HepG2 (cell line): Measurements from ENCODE around the gene PARN. TPM values are rescaled to one million over a fixed set of nuclear protein-coding genes. Genes with fewer than 3 reads are reported as not detected.

Source experiments
- BCL6 ChIP-seq: IDR thresholded peaks from 2 replicates; pipeline ENCODE4 v1.6.1; 2016; ENCODE audit warnings: missing genetic modification reagents, missing compliant biosample characterization
- BRF2 ChIP-seq: sonication (generic); formaldehyde crosslinking; IDR thresholded peaks from 2 replicates; pipeline ENCODE4 v1.8.1; 2022; ENCODE audit warnings: mild to moderate bottlenecking, missing genetic modification reagents
- CREBL2 ChIP-seq: sonication (generic); formaldehyde crosslinking; IDR thresholded peaks from 2 replicates; pipeline ENCODE4 v1.8.1; 2023; ENCODE audit warnings: missing genetic modification reagents, mild to moderate bottlenecking, borderline replicate concordance
- ETV5 ChIP-seq: IDR thresholded peaks from 2 replicates; pipeline ENCODE4 v1.6.1; 2018; ENCODE audit warnings: missing biosample characterization, missing genetic modification reagents, inconsistent platforms, borderline replicate concordance
- FOXM1 ChIP-seq: sonication (generic); formaldehyde crosslinking; IDR thresholded peaks from 2 replicates; pipeline ENCODE4 v1.5.0; 2020; ENCODE audit warnings: missing genetic modification reagents
- HDAC1 ChIP-seq: sonication (generic); formaldehyde crosslinking; IDR thresholded peaks from 2 replicates; pipeline ENCODE4 v1.5.1; 2020; ENCODE audit warnings: mild to moderate bottlenecking, missing genetic modification reagents
- HIC2 ChIP-seq: sonication (generic); formaldehyde crosslinking; IDR thresholded peaks from 2 replicates; pipeline ENCODE4 v1.9.0; 2022; ENCODE audit warnings: low read depth, missing genetic modification reagents
- HOXD1 ChIP-seq: sonication (generic); formaldehyde crosslinking; IDR thresholded peaks from 2 replicates; pipeline ENCODE4 v1.5.0; 2020; ENCODE audit warnings: missing genetic modification reagents
- NCOA1 ChIP-seq: sonication (generic); formaldehyde crosslinking; IDR thresholded peaks from 2 replicates; pipeline ENCODE4 v1.9.0; 2021; ENCODE audit warnings: missing genetic modification reagents
- NKX3-1 ChIP-seq: sonication (generic); formaldehyde crosslinking; IDR thresholded peaks from 2 replicates; pipeline ENCODE4 v1.5.0; 2020; ENCODE audit warnings: missing genetic modification reagents
- TBX2 ChIP-seq: sonication (generic); formaldehyde crosslinking; IDR thresholded peaks from 2 replicates; pipeline ENCODE4 v1.5.0; 2020; ENCODE audit warnings: missing genetic modification reagents, mild to moderate bottlenecking, borderline replicate concordance
- ZBTB7B ChIP-seq: sonication (generic); formaldehyde crosslinking; IDR thresholded peaks from 2 replicates; pipeline ENCODE4 v1.4.0; 2020; ENCODE audit warnings: missing genetic modification reagents
- ZFP36L1 ChIP-seq: sonication (generic); formaldehyde crosslinking; IDR thresholded peaks from 2 replicates; pipeline ENCODE4 v1.8.0; 2022; ENCODE audit warnings: mild to moderate bottlenecking, missing genetic modification reagents, moderate library complexity
- ZFP37 ChIP-seq: sonication (generic); formaldehyde crosslinking; IDR thresholded peaks from 2 replicates; pipeline ENCODE4 v1.4.0; 2020; ENCODE audit warnings: missing genetic modification reagents, borderline replicate concordance
- ZNF12 ChIP-seq: sonication (generic); formaldehyde crosslinking; IDR thresholded peaks from 2 replicates; pipeline ENCODE4 v1.5.0; 2020; ENCODE audit warnings: missing genetic modification reagents
- ZNF251 ChIP-seq: sonication (generic); formaldehyde crosslinking; IDR thresholded peaks from 2 replicates; pipeline ENCODE4 v1.9.0; 2021; ENCODE audit warnings: mild to moderate bottlenecking, missing genetic modification reagents
- ZNF337 ChIP-seq: sonication (generic); formaldehyde crosslinking; IDR thresholded peaks from 2 replicates; pipeline ENCODE4 v1.5.1; 2020; ENCODE audit warnings: missing genetic modification reagents, low read depth, mild to moderate bottlenecking, borderline replicate concordance
- ZNF691 ChIP-seq: sonication (generic); formaldehyde crosslinking; IDR thresholded peaks from 2 replicates; pipeline ENCODE4 v1.4.0; 2020; ENCODE audit warnings: missing genetic modification reagents, low read depth, mild to moderate bottlenecking, borderline replicate concordance
- polyA plus RNA-seq, 8 experiments: library from polyadenylated mRNA; depleted of rRNA in 3 of 8; stranded (reverse) in 7 of 8; unstranded in 1 of 8; fragments of >200 nt; fragmentation: Illumina TruSeq in 4 of 8; extraction: Trizol in 4 of 8; gene quantifications; 2 replicates each; pipeline versions ENCODE4 v1.2.1 to v1.2.3, GENCODE V29; 2011 to 2016; ENCODE audit warnings: low read depth in 4 of 8, missing spikeins in 1 of 8, mixed read lengths in 1 of 8; ENCODE audit not compliant: insufficient read depth in 1 of 8
- total RNA-seq, 5 experiments: library from RNA; depleted of rRNA; stranded (reverse); fragments of >200 nt; fragmentation: Illumina TruSeq; extraction: Trizol; gene quantifications; 2 replicates each; pipeline ENCODE4 v1.2.3, GENCODE V29; 2016; ENCODE audit warnings: low read depth in 1 of 5
- TF ChIP-seq, protein P1 (sequence below): sonication (generic); formaldehyde crosslinking; IDR thresholded peaks from 2 replicates; pipeline ENCODE4 v1.8.0; 2022; ENCODE audit warnings: missing genetic modification reagents, low read depth, mild to moderate bottlenecking, borderline replicate concordance
- TF ChIP-seq, protein P2 (sequence below): sonication (generic); formaldehyde crosslinking; IDR thresholded peaks from 2 replicates; pipeline ENCODE4 v1.5.0; 2020; ENCODE audit warnings: mild to moderate bottlenecking, missing genetic modification reagents
- TF ChIP-seq, protein P3 (sequence below): sonication (generic); formaldehyde crosslinking; IDR thresholded peaks from 2 replicates; pipeline ENCODE4 v1.4.0; 2020; ENCODE audit warnings: mild to moderate bottlenecking, missing genetic modification reagents, borderline replicate concordance
- TF ChIP-seq, protein P4 (sequence below): sonication (generic); formaldehyde crosslinking; IDR thresholded peaks from 2 replicates; pipeline ENCODE4 v1.8.1; 2023; ENCODE audit warnings: mild to moderate bottlenecking, moderate library complexity, missing genetic modification reagents

Gene PARN
- total and polyA plus RNA-seq, 2 of the 13 experiments (the other 11 are each of a cell fraction or from before 2014, with no cell fraction given): 13.3 to 47.6 TPM

DNA sequence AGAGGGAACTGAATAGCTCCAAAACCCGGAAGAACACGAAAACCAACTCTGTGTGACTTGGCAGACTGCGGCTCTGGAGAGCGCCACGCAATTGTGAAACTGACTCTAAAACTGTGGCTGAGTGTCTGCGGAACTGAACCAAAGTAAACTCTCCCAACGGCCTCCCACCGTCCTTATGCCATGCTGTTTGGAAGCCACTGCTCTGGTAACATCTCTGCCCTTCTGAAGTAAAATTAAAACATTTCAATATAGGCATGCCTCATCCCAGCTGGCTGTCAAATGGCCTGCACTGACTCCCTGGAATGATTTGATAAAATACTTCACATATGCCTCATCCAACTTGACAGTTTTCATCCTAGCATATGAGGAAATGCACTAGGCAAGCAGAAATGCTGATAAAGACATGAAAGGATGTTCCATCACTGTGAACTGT lies 70.2 kb downstream of the PARN start (continued):
- TF ChIP-seq, protein P1, sequence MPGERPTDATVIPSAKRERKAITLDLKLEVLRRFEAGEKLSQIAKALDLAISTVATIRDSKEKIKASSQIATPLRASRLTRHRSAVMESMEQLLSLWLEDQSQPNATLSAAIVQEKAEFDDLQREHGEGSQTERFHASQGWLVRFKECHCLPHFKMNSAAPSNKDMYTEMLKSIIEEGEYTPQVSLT (CRISPR knock-in tag): no peak
- no peak for TF ChIP-seq ZNF251 (CRISPR knock-in tag)
- TF ChIP-seq ZFP37 (CRISPR knock-in tag): no peak
- TF ChIP-seq ZNF691 (CRISPR knock-in tag): no peak
- no peak for TF ChIP-seq FOXM1 (CRISPR knock-in tag)
- no peak for TF ChIP-seq BRF2
- TF ChIP-seq CREBL2 (CRISPR knock-in tag): no peak
- TF ChIP-seq HIC2 (CRISPR knock-in tag): no peak
- no peak for TF ChIP-seq ZNF337 (CRISPR knock-in tag)
- TF ChIP-seq ETV5 (CRISPR knock-in tag): 0 out of 2 replicates have a peak, but pooled peaks have one; percentile 15
- 0 out of 2 replicates have a peak, but pooled peaks have one; percentile 20 for TF ChIP-seq TBX2 (CRISPR knock-in tag)
- TF ChIP-seq, protein P2, sequence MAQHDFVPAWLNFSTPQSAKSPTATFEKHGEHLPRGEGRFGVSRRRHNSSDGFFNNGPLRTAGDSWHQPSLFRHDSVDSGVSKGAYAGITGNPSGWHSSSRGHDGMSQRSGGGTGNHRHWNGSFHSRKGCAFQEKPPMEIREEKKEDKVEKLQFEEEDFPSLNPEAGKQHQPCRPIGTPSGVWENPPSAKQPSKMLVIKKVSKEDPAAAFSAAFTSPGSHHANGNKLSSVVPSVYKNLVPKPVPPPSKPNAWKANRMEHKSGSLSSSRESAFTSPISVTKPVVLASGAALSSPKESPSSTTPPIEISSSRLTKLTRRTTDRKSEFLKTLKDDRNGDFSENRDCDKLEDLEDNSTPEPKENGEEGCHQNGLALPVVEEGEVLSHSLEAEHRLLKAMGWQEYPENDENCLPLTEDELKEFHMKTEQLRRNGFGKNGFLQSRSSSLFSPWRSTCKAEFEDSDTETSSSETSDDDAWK (CRISPR knock-in tag): no peak
- TF ChIP-seq BCL6 (CRISPR knock-in tag): peak; percentile 45
- no peak for TF ChIP-seq NCOA1 (CRISPR knock-in tag)
- TF ChIP-seq, protein P3, sequence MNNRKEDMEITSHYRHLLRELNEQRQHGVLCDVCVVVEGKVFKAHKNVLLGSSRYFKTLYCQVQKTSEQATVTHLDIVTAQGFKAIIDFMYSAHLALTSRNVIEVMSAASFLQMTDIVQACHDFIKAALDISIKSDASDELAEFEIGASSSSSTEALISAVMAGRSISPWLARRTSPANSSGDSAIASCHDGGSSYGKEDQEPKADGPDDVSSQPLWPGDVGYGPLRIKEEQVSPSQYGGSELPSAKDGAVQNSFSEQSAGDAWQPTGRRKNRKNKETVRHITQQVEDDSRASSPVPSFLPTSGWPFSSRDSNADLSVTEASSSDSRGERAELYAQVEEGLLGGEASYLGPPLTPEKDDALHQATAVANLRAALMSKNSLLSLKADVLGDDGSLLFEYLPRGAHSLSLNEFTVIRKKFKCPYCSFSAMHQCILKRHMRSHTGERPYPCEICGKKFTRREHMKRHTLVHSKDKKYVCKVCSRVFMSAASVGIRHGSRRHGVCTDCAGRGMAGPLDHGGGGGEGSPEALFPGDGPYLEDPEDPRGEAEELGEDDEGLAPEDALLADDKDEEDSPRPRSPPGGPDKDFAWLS (CRISPR knock-in tag): no peak
- TF ChIP-seq, protein P4, sequence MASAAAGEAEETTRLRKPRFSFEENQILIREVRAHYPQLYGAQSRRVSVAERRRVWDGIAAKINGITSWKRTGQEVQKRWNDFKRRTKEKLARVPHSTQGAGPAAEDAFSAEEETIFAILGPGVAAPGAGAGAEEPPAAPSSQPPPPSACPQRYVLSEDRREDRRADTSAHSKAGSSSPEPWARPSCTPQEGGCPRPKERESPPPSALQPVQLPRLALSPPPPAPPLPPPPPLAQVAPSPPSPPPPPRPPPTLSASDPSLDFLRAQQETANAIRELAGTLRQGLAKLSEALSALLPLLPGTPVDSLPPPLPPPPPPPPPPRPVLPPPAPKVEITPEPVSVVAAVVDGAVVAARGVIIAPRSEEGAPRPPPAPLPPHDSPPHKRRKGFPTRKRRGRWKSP (CRISPR knock-in tag): no peak
- no peak for TF ChIP-seq HOXD1 (CRISPR knock-in tag)
- 0 out of 2 replicates have a peak, but pooled peaks have one; percentile 42 for TF ChIP-seq ZNF12
- TF ChIP-seq NKX3-1: no peak
- no peak for TF ChIP-seq HDAC1
- peak; percentile 23; the same call in 1 of the 2 replicates for TF ChIP-seq ZFP36L1
- TF ChIP-seq ZBTB7B (CRISPR knock-in tag): no peak
